Measurements from ENCODE around the gene EVI2B. TPM values are rescaled to one million over a fixed set of nuclear protein-coding genes. Genes with fewer than 3 reads are reported as not detected.
"Not testable (repeated sequence)": the region's sequence is repeated elsewhere in the genome, so short reads cannot be mapped to it uniquely, and the experiment has no call there.

The EVI2B gene
- total RNA-seq, 2 donors from 2014 or later = 0.99 to 4.9 TPM

- Histone ChIP-seq H3K36me3 (replicated peaks in 1 of 2; ENCODE audit: insufficient read depth in 1 of 2, low read depth in 2 of 2) (no peaks in the 10 kb centered on the region), H3K27me3 (no peaks in the 10 kb centered on the region), H3K4me3 (no peak overlapping the region), H3K9me3 (no peaks in the 10 kb centered on the region), H3K27ac (no peak overlapping the region), H3K4me1 (peaks cover 4% of the 10 kb centered on the region)
- intact Hi-C loops (cut with DNase I) = no loop called here
- 84 to 90% methylated on average over 2 of the region's 2 CpGs for WGBS, 2 donors
- TF ChIP-seq POLR2A (IDR thresholded peaks at IDR 0.05) (no peak), CTCF (IDR thresholded peaks at IDR 0.05) (no peak)
- ATAC-seq = no peak
- DNase-seq = no peak
These were observed 6.4 kb upstream of the EVI2B start for GRCh38 chr17:31320241-31320640.

GRCh38 chr17:31318851-31319661, 5.2 kb upstream of the EVI2B start:
- H3K27ac ChIP-seq = peak overlapping the region in 1 of 4 donors; percentile 59
- ATAC-seq (no peak), DNase-seq (no peak)
- no peaks in the 10 kb centered on the region for H3K9me3 ChIP-seq
- H3K4me1 ChIP-seq = peaks cover 4% of the 10 kb centered on the region
- no peaks in the 10 kb centered on the region for H3K36me3 ChIP-seq (replicated peaks in 1 of 2; ENCODE audit: insufficient read depth in 1 of 2, low read depth in 2 of 2)
- H3K4me3 ChIP-seq = no peak overlapping the region
- intact Hi-C loops (cut with DNase I) = no loop called here
- TF ChIP-seq POLR2A (IDR thresholded peaks at IDR 0.05) (no peak), CTCF (IDR thresholded peaks at IDR 0.05) (no peak)
- WGBS, 2 donors = 70 to 87% methylated on average over 5 of the region's 5 CpGs
- no peaks in the 10 kb centered on the region for H3K27me3 ChIP-seq

- Histone ChIP-seq H3K27me3 (no peaks in the 10 kb centered on the region), H3K4me1 (peaks cover 4% of the 10 kb centered on the region), H3K27ac (peak overlapping the region in 1 of 4 donors; percentile 59), H3K36me3 (replicated peaks in 1 of 2; ENCODE audit: insufficient read depth in 1 of 2, low read depth in 2 of 2) (no peaks in the 10 kb centered on the region), H3K4me3 (no peak overlapping the region), H3K9me3 (no peaks in the 10 kb centered on the region)
- intact Hi-C loops (cut with DNase I) = no loop called here
- TF ChIP-seq CTCF (IDR thresholded peaks at IDR 0.05) = no peak
- TF ChIP-seq POLR2A (IDR thresholded peaks at IDR 0.05) = no peak
- DNase-seq = peak in 3 of 4 donors; percentile 31 to 65 (median 34)
- 68 to 70% methylated on average over 8 of the region's 8 CpGs for WGBS, 2 donors
- ATAC-seq = no peak
These were observed 4.5 kb upstream of the EVI2B start for GRCh38 chr17:31318298-31318801.

- TF ChIP-seq POLR2A (IDR thresholded peaks at IDR 0.05) (no peak), CTCF (IDR thresholded peaks at IDR 0.05) (no peak)
- H3K4me1 ChIP-seq = peaks cover 4% of the 10 kb centered on the region
- intact Hi-C loops (cut with DNase I) = no loop called here
- ATAC-seq (no peak), DNase-seq (no peak)
- H3K36me3 ChIP-seq (replicated peaks in 1 of 2; ENCODE audit: insufficient read depth in 1 of 2, low read depth in 2 of 2) = no peaks in the 10 kb centered on the region
- 79 to 90% methylated on average over 3 of the region's 3 CpGs for WGBS, 2 donors
- peak overlapping the region in 1 of 4 donors; percentile 55 for H3K27ac ChIP-seq
- no peak overlapping the region for H3K4me3 ChIP-seq
- no peaks in the 10 kb centered on the region for H3K9me3 ChIP-seq
- no peaks in the 10 kb centered on the region for H3K27me3 ChIP-seq
These were observed 887 bp upstream of the EVI2B start for GRCh38 chr17:31314782-31315100.

GRCh38 chr17:31312223-31312622, 1.6 kb downstream of the EVI2B start:
- H3K27me3 ChIP-seq; DNase-seq; H3K4me3 ChIP-seq; intact Hi-C loops (cut with DNase I); H3K4me1 ChIP-seq; H3K27ac ChIP-seq; H3K9me3 ChIP-seq; H3K36me3 ChIP-seq (replicated peaks in 1 of 2; ENCODE audit: insufficient read depth in 1 of 2, low read depth in 2 of 2); ATAC-seq: not testable (repeated sequence)
- WGBS, 2 donors = 75 to 86% methylated on average over 7 of the region's 7 CpGs

Measured in body of pancreas (tissue), 4 donors.